Endothelial cell of umbilical vein (primary cell): ENCODE data around the gene IP6K1. TPM values are rescaled to one million over a fixed set of nuclear protein-coding genes. Genes with fewer than 3 reads are reported as not detected.

ENCODE experiments used
- BruUV-seq: library from RNA; stranded (reverse); fragments of 400-500 nt; replicated peaks from 2 replicates; lab custom pipeline; 2021; lab: Mats Ljungman, UMichigan
- CTCF ChIA-PET: fragments of 300-600, 350-600 bp; sonication (Branson Sonifier 250); formaldehyde crosslinking; loops from one replicate; lab custom pipeline; 2021; ENCODE audit warnings: antibody characterized with exemption, inconsistent platforms; lab: Charles Lee
- POLR2A ChIA-PET: fragments of 300-600, 350-600 bp; sonication (Branson Sonifier 250); formaldehyde crosslinking; loops from one replicate; lab custom pipeline; 2021; ENCODE audit warnings: antibody characterized with exemption, inconsistent platforms; lab: Charles Lee
- DNase-seq: peaks from one replicate; pipeline ENCODE4 v3.0.0-alpha.2; 2011; ENCODE audit warnings: low read depth, low spot score
- FAIRE-seq: peaks from 2 replicates; lab custom pipeline; 2011; peaks lifted over from hg19 to GRCh38; lab: Jason Lieb, UNC
- H2AFZ ChIP-seq: 2 replicates; pipeline ENCODE4 v1.6.0; 2012; ENCODE audit warnings: low read depth, low read length, control low read depth, inconsistent platforms
- H3K27ac ChIP-seq: 2 replicates; pipeline ENCODE4 v1.5.1; 2011; ENCODE audit warnings: low read depth, mild to moderate bottlenecking, control low read depth, low read length, moderate library complexity; ENCODE audit not compliant: insufficient read depth
- H3K27me3 ChIP-seq, 2 experiments: 2 replicates each; pipeline versions ENCODE4 v1.6.0 to v1.6.1; 2011; ENCODE audit warnings: low read length in 2 of 2, mixed read lengths in 1 of 2; ENCODE audit not compliant: control insufficient read depth in 2 of 2, insufficient read depth in 2 of 2
- H3K36me3 ChIP-seq, 2 experiments: 2 replicates in 1 of 2; 3 replicates in 1 of 2; pipeline ENCODE4 v1.5.1; 2011; ENCODE audit warnings: low read length in 2 of 2, mild to moderate bottlenecking in 1 of 2, moderate library complexity in 1 of 2; ENCODE audit not compliant: control insufficient read depth in 2 of 2, insufficient read depth in 2 of 2; ENCODE audit errors: extremely low read depth in 1 of 2
- H3K4me1 ChIP-seq: 3 replicates; pipeline ENCODE4 v1.5.1; 2011; ENCODE audit warnings: mild to moderate bottlenecking, low read length; ENCODE audit not compliant: control insufficient read depth, insufficient read depth; ENCODE audit errors: extremely low read depth
- H3K4me2 ChIP-seq: 2 replicates; pipeline ENCODE4 v1.6.1; 2011; ENCODE audit warnings: low read length, control low read depth, mixed read lengths; ENCODE audit not compliant: insufficient read depth
- H3K4me3 ChIP-seq, 3 experiments: fragments of 200-600 bp in 1 of 3; sonication (generic), shearing (Covaris generic) in 1 of 3; replicated peaks in 1 of 3; 2 replicates each; pipeline ENCODE4 v1.5.1; 2011 to 2016; ENCODE audit warnings: control low read depth in 3 of 3, low read length in 3 of 3, mild to moderate bottlenecking in 2 of 3, inconsistent platforms in 1 of 3, low read depth in 1 of 3, moderate library complexity in 1 of 3; ENCODE audit not compliant: insufficient read depth in 1 of 3
- H3K79me2 ChIP-seq: 2 replicates; pipeline ENCODE4 v1.6.0; 2012; ENCODE audit warnings: low read length, inconsistent platforms; ENCODE audit not compliant: control insufficient read depth, insufficient read depth
- H3K9ac ChIP-seq: replicated peaks from 2 replicates; pipeline ENCODE3; 2011; ENCODE audit warnings: low read length, control low read depth; ENCODE audit not compliant: insufficient read depth; ENCODE audit errors: extremely low read depth
- H3K9me1 ChIP-seq: replicated peaks from 3 replicates; pipeline ENCODE4 v1.6.0; 2011; ENCODE audit warnings: mild to moderate bottlenecking, low read length; ENCODE audit not compliant: control insufficient read depth, insufficient read depth; ENCODE audit errors: extremely low read depth
- H3K9me3 ChIP-seq: replicated peaks from 2 replicates; pipeline ENCODE4 v1.5.1; 2012; ENCODE audit warnings: low read length, inconsistent platforms; ENCODE audit not compliant: control insufficient read depth, insufficient read depth
- H4K20me1 ChIP-seq: replicated peaks from 2 replicates; pipeline ENCODE3; 2011; ENCODE audit warnings: mild to moderate bottlenecking, low read length; ENCODE audit not compliant: control insufficient read depth, insufficient read depth; ENCODE audit errors: extremely low read depth
- EZH2 ChIP-seq: IDR thresholded peaks from 2 replicates; pipeline ENCODE4 v1.6.1; 2012; ENCODE audit warnings: borderline replicate concordance, low read depth, mild to moderate bottlenecking, moderate library complexity, low read length, inconsistent platforms; ENCODE audit not compliant: severe bottlenecking
- FOS ChIP-seq: IDR thresholded peaks from 2 replicates; pipeline ENCODE4 v1.6.1; 2011; ENCODE audit warnings: mild to moderate bottlenecking, low read length, moderate library complexity, borderline replicate concordance; ENCODE audit not compliant: insufficient read depth
- GATA2 ChIP-seq: IDR thresholded peaks from 2 replicates; pipeline ENCODE4 v1.7.0; 2011; ENCODE audit warnings: low read depth, mild to moderate bottlenecking, moderate library complexity, mixed read lengths, low read length; ENCODE audit not compliant: insufficient read length, insufficient read depth
- JUN ChIP-seq: IDR thresholded peaks from 2 replicates; pipeline ENCODE4 v1.6.1; 2011; ENCODE audit warnings: borderline replicate concordance, low read depth; ENCODE audit not compliant: insufficient read length, insufficient read depth
- MYC ChIP-seq: IDR thresholded peaks from one replicate; pipeline ENCODE4 v1.6.1; 2011; ENCODE audit warnings: mild to moderate bottlenecking, low read depth, low read length
- POLR2A ChIP-seq: IDR thresholded peaks from 2 replicates; pipeline ENCODE4 v1.6.1; 2012; ENCODE audit warnings: low read depth, mild to moderate bottlenecking, control low read depth, low read length
- POLR2AphosphoS5 ChIP-seq: IDR thresholded peaks from 2 replicates; pipeline ENCODE4 v1.6.1; 2012; ENCODE audit warnings: low read depth, mild to moderate bottlenecking, control low read depth, low read length, moderate library complexity; ENCODE audit not compliant: insufficient read depth
- dilution Hi-C: fragments of 300-500 bp; cut with MboI; formaldehyde crosslinking; loops from one replicate; pipeline ENCODE4 v1.15.0; 2019; ENCODE audit warnings: low sequenced_read_pairs; ENCODE audit not compliant: extremely low pct_ligation_motif_present
- intact Hi-C: fragments of 100-400 bp; cut with micrococcal nuclease; formaldehyde crosslinking; loops from one replicate; pipeline ENCODE4 v1.10.0; 2022
- polyA plus RNA-seq, 4 experiments: library from polyadenylated mRNA; depleted of rRNA in 3 of 4; stranded (reverse) in 3 of 4; unstranded in 1 of 4; fragments of >200 nt; gene quantifications; 2 replicates each; pipeline versions ENCODE4 v1.2.1 to v1.2.3, GENCODE V29; 2011 to 2012; ENCODE audit warnings: missing spikeins in 1 of 4
- total RNA-seq: library from RNA; stranded (reverse); gene quantifications from 2 replicates; pipeline ENCODE4 v1.2.3, GENCODE V29; 2021
- TF ChIP-seq, protein P1 (sequence below): IDR thresholded peaks from 2 replicates; pipeline ENCODE4 v1.6.1; 2011; ENCODE audit not compliant: insufficient read depth, insufficient read length
- TF ChIP-seq, protein P2 (sequence below), 2 donors: IDR thresholded peaks; 1 replicate in 1 of 2; 2 replicates in 1 of 2; pipeline ENCODE4 v1.5.1; 2011; ENCODE audit warnings: low read length in 2 of 2, mild to moderate bottlenecking in 2 of 2, moderate library complexity in 2 of 2, control low read depth in 1 of 2, inconsistent platforms in 1 of 2, low read depth in 1 of 2; ENCODE audit not compliant: insufficient read depth in 1 of 2; ENCODE audit errors: extremely low read depth in 1 of 2

The IP6K1 gene
- total and polyA plus RNA-seq, 2 donors (not counting 3 experiments of a cell fraction or from before 2014, with no cell fraction given), result 42.7 to 60.8 TPM

DNA sequence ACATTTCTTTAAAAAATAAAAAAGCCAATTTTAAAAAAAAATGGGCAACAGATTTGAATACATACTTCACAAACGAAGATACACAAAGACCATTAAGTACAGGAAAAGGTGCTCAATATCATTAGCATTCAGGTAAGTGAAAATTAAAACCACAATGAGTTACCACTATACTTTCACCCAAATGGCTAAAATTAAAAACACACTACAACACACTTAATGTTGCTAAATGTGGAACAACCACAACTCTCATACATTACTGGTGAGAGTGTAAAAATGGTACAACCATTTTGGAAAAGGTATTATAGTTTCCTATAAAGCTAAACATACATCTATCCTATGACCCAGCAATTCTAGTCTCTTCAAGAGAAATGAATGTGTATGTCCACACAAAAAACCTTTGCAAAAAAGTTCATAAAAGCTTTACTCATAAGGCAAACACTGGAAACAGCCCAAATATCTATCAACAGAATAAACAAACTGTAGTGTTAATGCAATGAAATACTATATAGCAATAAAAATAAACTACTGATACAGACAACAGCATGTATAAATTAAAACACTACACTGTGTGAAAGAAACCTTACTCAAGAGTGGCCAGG, 14.9 kb downstream of the IP6K1 start:
- H2AFZ ChIP-seq, result no peak overlapping the region
- no peak overlapping the region for H3K4me2 ChIP-seq
- CTCF ChIA-PET, result no interaction called here
- H3K4me3 ChIP-seq, result no peak overlapping the region
- no TSS peak for BruUV-seq
- no peaks in the 10 kb centered on the region for H3K9me1 ChIP-seq
- H3K79me2 ChIP-seq, result peaks cover 80% of the 10 kb centered on the region
- intact Hi-C loops (no loop called here), dilution Hi-C loops (no loop called here)
- POLR2A ChIA-PET, result no interaction called here
- no peaks in the 10 kb centered on the region for H3K36me3 ChIP-seq
- no peaks in the 10 kb centered on the region for H3K9me3 ChIP-seq
- TF ChIP-seq POLR2AphosphoS5 (no peak), EZH2 (no peak), GATA2 (no peak), JUN (no peak), POLR2A (no peak), FOS (no peak), MYC (no peak)
- TF ChIP-seq, protein P1, sequence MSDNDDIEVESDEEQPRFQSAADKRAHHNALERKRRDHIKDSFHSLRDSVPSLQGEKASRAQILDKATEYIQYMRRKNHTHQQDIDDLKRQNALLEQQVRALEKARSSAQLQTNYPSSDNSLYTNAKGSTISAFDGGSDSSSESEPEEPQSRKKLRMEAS, result no peak
- TF ChIP-seq, protein P2, sequence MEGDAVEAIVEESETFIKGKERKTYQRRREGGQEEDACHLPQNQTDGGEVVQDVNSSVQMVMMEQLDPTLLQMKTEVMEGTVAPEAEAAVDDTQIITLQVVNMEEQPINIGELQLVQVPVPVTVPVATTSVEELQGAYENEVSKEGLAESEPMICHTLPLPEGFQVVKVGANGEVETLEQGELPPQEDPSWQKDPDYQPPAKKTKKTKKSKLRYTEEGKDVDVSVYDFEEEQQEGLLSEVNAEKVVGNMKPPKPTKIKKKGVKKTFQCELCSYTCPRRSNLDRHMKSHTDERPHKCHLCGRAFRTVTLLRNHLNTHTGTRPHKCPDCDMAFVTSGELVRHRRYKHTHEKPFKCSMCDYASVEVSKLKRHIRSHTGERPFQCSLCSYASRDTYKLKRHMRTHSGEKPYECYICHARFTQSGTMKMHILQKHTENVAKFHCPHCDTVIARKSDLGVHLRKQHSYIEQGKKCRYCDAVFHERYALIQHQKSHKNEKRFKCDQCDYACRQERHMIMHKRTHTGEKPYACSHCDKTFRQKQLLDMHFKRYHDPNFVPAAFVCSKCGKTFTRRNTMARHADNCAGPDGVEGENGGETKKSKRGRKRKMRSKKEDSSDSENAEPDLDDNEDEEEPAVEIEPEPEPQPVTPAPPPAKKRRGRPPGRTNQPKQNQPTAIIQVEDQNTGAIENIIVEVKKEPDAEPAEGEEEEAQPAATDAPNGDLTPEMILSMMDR (IDR thresholded peaks at IDR 0.05; ENCODE audit: extremely low read depth in 1 of 2, insufficient read depth in 1 of 2, low read depth in 1 of 2, low read length in 2 of 2), result no peak
- no peak overlapping the region for H3K9ac ChIP-seq
- no peak overlapping the region for H3K27ac ChIP-seq
- FAIRE-seq, result no peak
- no peak for DNase-seq
- peaks cover 2% of the 10 kb centered on the region for H3K4me1 ChIP-seq
- H3K27me3 ChIP-seq, result no peaks in the 10 kb centered on the region
- peaks cover 9% of the 10 kb centered on the region for H4K20me1 ChIP-seq
